Smooth muscle cell (in vitro differentiated cells): ENCODE measurements around the gene KRT83. TPM values are rescaled to one million over a fixed set of nuclear protein-coding genes. Genes with fewer than 3 reads are reported as not detected.

Experiments
- DNase-seq: peaks from one replicate; lab custom pipeline; 2025; ENCODE audit not compliant: unreplicated experiment; lab: John Stamatoyannopoulos, UW
- H2AFZ ChIP-seq: fragments of 200-600 bp; sonication (generic); 2 replicates; pipeline ENCODE4 v1.6.0; 2016; ENCODE audit warnings: antibody characterized with exemption, low read depth, mild to moderate bottlenecking
- H3F3A ChIP-seq: fragments of 200-600 bp; sonication (generic); 2 replicates; pipeline ENCODE4 v1.6.0; 2017; ENCODE audit warnings: antibody characterized with exemption, low read depth
- H3K27ac ChIP-seq: fragments of 200-600 bp; sonication (generic); 2 replicates; pipeline ENCODE4 v1.5.1; 2016; ENCODE audit warnings: low read depth, mild to moderate bottlenecking
- H3K27me3 ChIP-seq: fragments of 200-600 bp; sonication (generic); 2 replicates; pipeline ENCODE4 v1.6.1; 2016; ENCODE audit warnings: low read depth, mild to moderate bottlenecking
- H3K36me3 ChIP-seq: fragments of 200-600 bp; sonication (generic); 2 replicates; pipeline ENCODE4 v1.5.1; 2016; ENCODE audit warnings: low read depth
- H3K4me1 ChIP-seq: fragments of 200-600 bp; sonication (generic); 2 replicates; pipeline ENCODE4 v1.5.1; 2016; ENCODE audit warnings: low read depth
- H3K4me2 ChIP-seq: fragments of 200-600 bp; sonication (generic); 2 replicates; pipeline ENCODE4 v1.6.0; 2016; ENCODE audit warnings: mild to moderate bottlenecking
- H3K4me3 ChIP-seq: fragments of 200-600 bp; sonication (generic); 2 replicates; pipeline ENCODE4 v1.5.1; 2016; ENCODE audit warnings: mild to moderate bottlenecking
- H3K79me2 ChIP-seq: fragments of 200-600 bp; sonication (generic); 2 replicates; pipeline ENCODE4 v1.6.0; 2016; ENCODE audit warnings: low read depth, mild to moderate bottlenecking
- H3K9ac ChIP-seq: fragments of 200-600 bp; sonication (generic); 2 replicates; pipeline ENCODE4 v1.6.0; 2016; ENCODE audit warnings: low read depth
- H3K9me3 ChIP-seq: fragments of 200-600 bp; sonication (generic); replicated peaks from 2 replicates; pipeline ENCODE4 v1.5.1; 2016; ENCODE audit warnings: low read depth
- H4K20me1 ChIP-seq: fragments of 200-600 bp; sonication (generic); 2 replicates; pipeline ENCODE4 v1.6.0; 2016; ENCODE audit warnings: low read depth
- WGBS: methylation state at CpG from one replicate; pipeline ENCODE4 v1.1.7; 2016; ENCODE audit warnings: low lambda C conversion rate; 5-methylcytosine and 5-hydroxymethylcytosine counted together
- polyA plus RNA-seq: library from polyadenylated mRNA; unstranded; fragments of >200 nt; fragmentation: Nextera tagmentation; extraction: Ambion mirVana; gene quantifications from 2 replicates; pipeline ENCODE4 v1.2.1, GENCODE V29; 2016
- total RNA-seq: library from RNA; depleted of rRNA; stranded (reverse); fragments of >200 nt; gene quantifications from 2 replicates; pipeline ENCODE4 v1.2.3, GENCODE V29; 2014
- TF ChIP-seq, protein P1 (sequence below): fragments of 200-600 bp; sonication (generic); IDR thresholded peaks from 2 replicates; pipeline ENCODE4 v1.5.1; 2017; ENCODE audit warnings: borderline replicate concordance, mild to moderate bottlenecking, antibody characterized with exemption; ENCODE audit not compliant: insufficient read depth, poor library complexity, severe bottlenecking

KRT83 gene
- total RNA-seq = not detected in 2 replicates
- not detected in 2 replicates for polyA plus RNA-seq

DNA sequence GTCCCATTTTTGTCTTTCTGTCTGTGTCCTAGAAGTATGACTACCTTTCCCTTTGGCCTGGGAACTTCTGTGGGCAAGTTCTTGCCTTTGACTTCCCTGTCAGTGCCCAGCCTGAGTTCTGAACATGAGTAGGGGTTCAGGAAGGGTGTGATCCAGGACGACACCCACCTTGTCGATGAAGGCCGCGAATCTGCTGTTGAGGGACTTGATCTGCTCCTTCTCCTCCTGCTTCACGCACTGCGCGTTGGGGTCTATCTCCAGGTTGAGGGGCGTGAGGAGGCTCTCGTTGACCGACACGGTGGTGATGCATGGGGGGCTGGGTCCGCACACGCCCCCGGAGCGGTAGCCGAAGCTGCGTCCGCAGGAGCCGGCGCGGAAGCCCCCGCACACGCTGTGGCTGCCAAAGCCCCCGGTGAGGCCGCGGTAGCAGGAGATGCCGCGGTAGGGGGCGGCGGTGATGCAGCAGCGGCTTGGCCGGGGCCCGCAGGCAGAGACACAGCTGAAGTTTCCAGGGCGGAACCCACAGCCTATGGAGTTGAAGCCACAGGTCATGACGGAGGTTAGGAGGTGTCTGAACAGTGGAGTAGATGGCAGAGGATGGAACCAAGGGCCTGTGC lies at the start of gene KRT83:
Gene KRT83 (minus strand): TSS at position 615 of the 617 bp plus-strand sequence. CDS start 63 bp downstream, at position 552.
- Histone ChIP-seq H3K4me2 (no peak within 1 kb of the TSS), H3K9ac (no peak within 1 kb of the TSS), H3F3A (no peaks in the 10 kb centered on the region), H3K27ac (no peak within 1 kb of the TSS), H3K4me1 (no peaks in the 10 kb centered on the region), H3K9me3 (no peaks in the 10 kb centered on the region), H3K79me2 (no peaks in the 10 kb centered on the region), H3K36me3 (no peaks in the 10 kb centered on the region), H2AFZ (no peak within 1 kb of the TSS), H3K4me3 (no peak within 1 kb of the TSS), H4K20me1 (no peaks in the 10 kb centered on the region), H3K27me3 (peaks cover 64% of the 10 kb centered on the region)
- 91% methylated on average over 35 of the region's 35 CpGs for WGBS
- no peak for DNase-seq
- TF ChIP-seq, protein P1, sequence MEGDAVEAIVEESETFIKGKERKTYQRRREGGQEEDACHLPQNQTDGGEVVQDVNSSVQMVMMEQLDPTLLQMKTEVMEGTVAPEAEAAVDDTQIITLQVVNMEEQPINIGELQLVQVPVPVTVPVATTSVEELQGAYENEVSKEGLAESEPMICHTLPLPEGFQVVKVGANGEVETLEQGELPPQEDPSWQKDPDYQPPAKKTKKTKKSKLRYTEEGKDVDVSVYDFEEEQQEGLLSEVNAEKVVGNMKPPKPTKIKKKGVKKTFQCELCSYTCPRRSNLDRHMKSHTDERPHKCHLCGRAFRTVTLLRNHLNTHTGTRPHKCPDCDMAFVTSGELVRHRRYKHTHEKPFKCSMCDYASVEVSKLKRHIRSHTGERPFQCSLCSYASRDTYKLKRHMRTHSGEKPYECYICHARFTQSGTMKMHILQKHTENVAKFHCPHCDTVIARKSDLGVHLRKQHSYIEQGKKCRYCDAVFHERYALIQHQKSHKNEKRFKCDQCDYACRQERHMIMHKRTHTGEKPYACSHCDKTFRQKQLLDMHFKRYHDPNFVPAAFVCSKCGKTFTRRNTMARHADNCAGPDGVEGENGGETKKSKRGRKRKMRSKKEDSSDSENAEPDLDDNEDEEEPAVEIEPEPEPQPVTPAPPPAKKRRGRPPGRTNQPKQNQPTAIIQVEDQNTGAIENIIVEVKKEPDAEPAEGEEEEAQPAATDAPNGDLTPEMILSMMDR = no peak

DNA sequence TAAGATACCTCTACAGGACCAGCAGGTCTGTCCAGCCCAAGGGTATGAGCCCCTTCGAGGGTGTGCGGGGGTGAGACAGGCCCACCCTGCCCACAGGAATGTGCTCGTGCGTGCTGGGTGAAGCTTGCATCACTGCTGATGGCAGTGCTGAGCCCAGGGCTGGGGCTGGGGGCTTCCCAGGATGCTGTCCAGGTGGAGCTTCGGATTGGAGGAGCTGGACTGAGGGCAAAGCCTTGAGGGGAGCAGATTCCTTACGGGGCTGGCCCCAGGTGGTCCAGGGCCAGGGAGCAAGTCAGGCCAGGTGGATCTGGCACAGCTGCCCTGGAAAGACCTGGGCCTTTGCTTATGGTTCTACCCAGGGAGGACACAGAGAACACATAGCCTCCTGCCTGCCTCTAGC lies 48.6 kb upstream of the KRT83 start:
- WGBS = 76% methylated on average over 6 of the region's 6 CpGs
- no peak for DNase-seq
- peaks cover 4% of the 10 kb centered on the region for H3K9me3 ChIP-seq
- H3K4me1 ChIP-seq = no peaks in the 10 kb centered on the region
- no peak overlapping the region for H3K4me3 ChIP-seq
- H4K20me1 ChIP-seq = no peaks in the 10 kb centered on the region
- H3K4me2 ChIP-seq = no peak overlapping the region
- H3K27ac ChIP-seq = no peak overlapping the region
- peaks cover 28% of the 10 kb centered on the region for H3K27me3 ChIP-seq
- H3F3A ChIP-seq = no peaks in the 10 kb centered on the region
- H2AFZ ChIP-seq = no peak overlapping the region
- no peaks in the 10 kb centered on the region for H3K36me3 ChIP-seq
- TF ChIP-seq, protein P1 = no peak
- no peaks in the 10 kb centered on the region for H3K79me2 ChIP-seq
- no peak overlapping the region for H3K9ac ChIP-seq

DNA sequence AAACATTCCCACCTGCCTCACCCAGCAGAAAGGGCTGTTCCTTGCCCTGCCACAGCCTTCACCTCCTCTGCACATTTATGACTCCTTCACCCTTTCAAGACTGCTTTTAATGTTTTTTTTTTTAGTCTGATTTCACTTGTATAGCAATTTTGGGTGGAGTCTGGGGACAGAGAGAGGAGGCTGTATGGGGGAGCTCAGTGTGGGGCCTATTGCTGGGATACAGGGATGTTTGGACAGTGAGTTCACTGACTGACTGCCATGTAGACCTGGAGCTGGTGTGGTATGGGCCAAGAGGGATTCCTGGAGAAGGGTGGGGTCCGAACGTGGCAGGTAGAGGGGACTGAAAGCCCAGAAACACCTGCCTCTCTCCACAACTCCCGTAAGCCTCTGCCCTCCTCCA lies 48.0 kb upstream of the KRT83 start:
- TF ChIP-seq, protein P1 = no peak
- H3K4me3 ChIP-seq = no peak overlapping the region
- H3F3A ChIP-seq = no peaks in the 10 kb centered on the region
- WGBS = 57% methylated on average over 3 of the region's 3 CpGs
- peaks cover 28% of the 10 kb centered on the region for H3K27me3 ChIP-seq
- H4K20me1 ChIP-seq = no peaks in the 10 kb centered on the region
- no peak overlapping the region for H3K4me2 ChIP-seq
- DNase-seq = no peak
- H3K27ac ChIP-seq = no peak overlapping the region
- no peaks in the 10 kb centered on the region for H3K4me1 ChIP-seq
- peaks cover under 1% of the 10 kb centered on the region for H3K9me3 ChIP-seq
- H3K36me3 ChIP-seq = no peaks in the 10 kb centered on the region
- H2AFZ ChIP-seq = no peak overlapping the region
- no peak overlapping the region for H3K9ac ChIP-seq
- H3K79me2 ChIP-seq = no peaks in the 10 kb centered on the region

DNA sequence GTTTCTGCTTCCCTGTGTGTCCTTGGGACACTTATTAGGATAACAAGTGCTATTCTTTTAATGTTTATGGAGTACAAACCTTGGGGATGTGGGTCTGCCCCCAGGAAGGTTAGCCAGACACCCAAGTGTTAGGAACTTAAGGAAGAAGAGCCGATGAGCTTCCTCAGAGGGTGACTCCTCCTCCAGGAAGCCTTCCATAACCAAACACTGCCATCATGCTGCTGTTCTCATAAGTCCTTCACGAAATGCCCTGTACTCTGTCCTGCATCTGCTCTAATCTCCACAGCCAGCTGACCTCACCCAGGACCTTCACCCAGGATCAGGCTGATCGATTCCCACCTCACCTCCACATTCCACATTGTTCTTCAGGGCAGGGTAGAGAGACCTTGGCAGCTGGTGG lies 47.3 kb upstream of the KRT83 start:
- DNase-seq = no peak
- 66% methylated on average over 3 of the region's 3 CpGs for WGBS
- no peaks in the 10 kb centered on the region for H3K36me3 ChIP-seq
- H3K4me2 ChIP-seq = no peak overlapping the region
- no peaks in the 10 kb centered on the region for H3K4me1 ChIP-seq
- no peaks in the 10 kb centered on the region for H4K20me1 ChIP-seq
- H3K9me3 ChIP-seq = no peaks in the 10 kb centered on the region
- H3K9ac ChIP-seq = no peak overlapping the region
- H3K79me2 ChIP-seq = no peaks in the 10 kb centered on the region
- H3F3A ChIP-seq = no peaks in the 10 kb centered on the region
- TF ChIP-seq, protein P1 = no peak
- no peak overlapping the region for H3K4me3 ChIP-seq
- H3K27ac ChIP-seq = no peak overlapping the region
- H2AFZ ChIP-seq = no peak overlapping the region
- peaks cover 33% of the 10 kb centered on the region for H3K27me3 ChIP-seq
